SK-N-MC (cell line): ENCODE data around the gene RNF34.

Experiments
- EZH2 ChIP-seq: fragments of 200-600 bp; sonication (generic); IDR thresholded peaks from one replicate; pipeline ENCODE4 v1.6.1; 2017; ENCODE audit warnings: antibody characterized with exemption
- POLR2AphosphoS5 ChIP-seq: IDR thresholded peaks from 2 replicates; pipeline ENCODE4 v1.6.1; 2012; ENCODE audit warnings: mild to moderate bottlenecking, low read depth, low read length, borderline replicate concordance

DNA sequence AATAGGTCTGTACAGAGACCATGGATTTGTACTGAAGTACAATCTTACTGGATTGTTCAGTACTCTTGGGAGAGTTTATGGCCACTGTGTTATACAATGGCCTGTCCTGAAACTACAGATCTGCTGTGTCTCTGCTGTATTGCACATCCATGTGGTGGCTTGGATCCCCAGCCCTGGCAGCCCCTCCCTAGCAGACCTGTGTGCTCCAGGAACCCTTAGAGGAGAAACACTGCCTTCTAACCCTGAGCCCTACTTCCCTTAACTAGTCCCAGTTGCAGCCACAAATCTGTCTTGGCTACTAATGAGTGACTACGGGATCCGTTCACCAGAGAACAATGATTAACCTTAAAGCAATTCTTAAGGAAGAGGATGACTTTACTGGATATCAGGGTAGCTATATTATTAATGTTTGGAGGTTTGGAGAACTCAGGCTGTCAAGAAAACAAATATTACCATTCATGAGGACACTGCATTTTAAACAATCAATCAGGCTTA, 27.7 kb downstream of the RNF34 start:
- TF ChIP-seq EZH2 (no peak), POLR2AphosphoS5 (no peak)
